ENCODE measurements around the gene SIX5. TPM values are rescaled to one million over a fixed set of nuclear protein-coding genes. Genes with fewer than 3 reads are reported as not detected.
"Not testable (repeated sequence)": the region's sequence is repeated elsewhere in the genome, so short reads cannot be mapped to it uniquely, and the experiment has no call there.

Gene SIX5
- total RNA-seq, 1 donor from 2014 or later = 2.1 TPM

- FAIRE-seq (peak; percentile 73), DNase-seq (ENCODE audit: low read depth) (peak; percentile 91)
- Histone ChIP-seq H3K36me3 (ENCODE audit: control insufficient read depth, insufficient read depth, low read length) (no peaks in the 10 kb centered on the region), H3K27me3 (ENCODE audit: control insufficient read depth, insufficient read depth, low read length) (no peaks in the 10 kb centered on the region), H3K4me3 (ENCODE audit: low read depth, low read length) (no peak overlapping the region)
- no peak for TF ChIP-seq CTCF (IDR thresholded peaks at IDR 0.05; ENCODE audit: insufficient read depth, low read length, severe bottlenecking)
Measured at GRCh38 chr19:45752639-45753038, 16.4 kb downstream of the SIX5 start.

- H3K4me3 ChIP-seq (ENCODE audit: low read depth, low read length); H3K36me3 ChIP-seq (ENCODE audit: control insufficient read depth, insufficient read depth, low read length); DNase-seq (ENCODE audit: low read depth); FAIRE-seq; H3K27me3 ChIP-seq (ENCODE audit: control insufficient read depth, insufficient read depth, low read length): not testable (repeated sequence)
Measured at GRCh38 chr19:45751483-45751882, 17.6 kb downstream of the SIX5 start.

GRCh38 chr19:45747513-45747912, 21.5 kb downstream of the SIX5 start:
- no peak for TF ChIP-seq CTCF (IDR thresholded peaks at IDR 0.05; ENCODE audit: insufficient read depth, low read length, severe bottlenecking)
- H3K27me3 ChIP-seq (ENCODE audit: control insufficient read depth, insufficient read depth, low read length) = no peaks in the 10 kb centered on the region
- FAIRE-seq = no peak

GRCh38 chr19:45746866-45747265, 22.2 kb downstream of the SIX5 start:
- no peak for DNase-seq (ENCODE audit: low read depth)
- FAIRE-seq = no peak
- TF ChIP-seq CTCF (IDR thresholded peaks at IDR 0.05; ENCODE audit: insufficient read depth, low read length, severe bottlenecking) = no peak
- Histone ChIP-seq H3K36me3 (ENCODE audit: control insufficient read depth, insufficient read depth, low read length) (no peaks in the 10 kb centered on the region), H3K4me3 (ENCODE audit: low read depth, low read length) (no peak overlapping the region), H3K27me3 (ENCODE audit: control insufficient read depth, insufficient read depth, low read length) (no peaks in the 10 kb centered on the region)

More at GRCh38 chr19:45747513-45747912, 21.5 kb downstream of the SIX5 start:
- no peak overlapping the region for H3K4me3 ChIP-seq (ENCODE audit: low read depth, low read length)
- no peak for DNase-seq (ENCODE audit: low read depth)
- no peaks in the 10 kb centered on the region for H3K36me3 ChIP-seq (ENCODE audit: control insufficient read depth, insufficient read depth, low read length)

GRCh38 chr19:45745606-45746005, 23.4 kb downstream of the SIX5 start:
- DNase-seq (ENCODE audit: low read depth) = no peak
- no peak for FAIRE-seq
- no peaks in the 10 kb centered on the region for H3K27me3 ChIP-seq (ENCODE audit: control insufficient read depth, insufficient read depth, low read length)
- H3K36me3 ChIP-seq (ENCODE audit: control insufficient read depth, insufficient read depth, low read length) = no peaks in the 10 kb centered on the region
- no peak overlapping the region for H3K4me3 ChIP-seq (ENCODE audit: low read depth, low read length)
- TF ChIP-seq CTCF (IDR thresholded peaks at IDR 0.05; ENCODE audit: insufficient read depth, low read length, severe bottlenecking) = no peak

- H3K36me3 ChIP-seq (ENCODE audit: control insufficient read depth, insufficient read depth, low read length) = no peaks in the 10 kb centered on the region
- DNase-seq (ENCODE audit: low read depth) (no peak), FAIRE-seq (no peak)
- H3K27me3 ChIP-seq (ENCODE audit: control insufficient read depth, insufficient read depth, low read length) = no peaks in the 10 kb centered on the region
- H3K4me3 ChIP-seq (ENCODE audit: low read depth, low read length) = no peak overlapping the region
- no peak for TF ChIP-seq CTCF (IDR thresholded peaks at IDR 0.05; ENCODE audit: insufficient read depth, low read length, severe bottlenecking)
Measured at GRCh38 chr19:45742969-45743368, 26.1 kb downstream of the SIX5 start.

Measured in bronchial epithelial cell (primary cell).